H9 (cell line): ENCODE measurements around the gene RICTOR. TPM values are rescaled to one million over a fixed set of nuclear protein-coding genes. Genes with fewer than 3 reads are reported as not detected.

ENCODE experiments used
- DNase-seq: peaks from one replicate; pipeline ENCODE4 v3.0.0-alpha.2; 2017
- H2AFZ ChIP-seq: one replicate; pipeline ENCODE4 v1.6.1; 2013; ENCODE audit warnings: mild to moderate bottlenecking, low read length, control low read depth, moderate library complexity
- H2AK5ac ChIP-seq: 2 replicates; pipeline ENCODE4 v1.6.1; 2013; ENCODE audit warnings: low read length, control low read depth, mixed read lengths; ENCODE audit not compliant: insufficient read length
- H2BK120ac ChIP-seq: one replicate; pipeline ENCODE4 v1.6.1; 2013; ENCODE audit warnings: low read depth, mild to moderate bottlenecking, low read length, control low read depth, inconsistent platforms; ENCODE audit not compliant: poor library complexity, severe bottlenecking
- H2BK12ac ChIP-seq: 2 replicates; pipeline ENCODE4 v1.6.1; 2013; ENCODE audit warnings: low read length, control low read depth, mixed read lengths, low read depth; ENCODE audit not compliant: insufficient read length
- H2BK15ac ChIP-seq: 2 replicates; pipeline ENCODE4 v1.6.1; 2013; ENCODE audit warnings: low read depth, low read length, control low read depth
- H2BK20ac ChIP-seq: one replicate; pipeline ENCODE4 v1.6.1; 2013; ENCODE audit warnings: low read depth, mild to moderate bottlenecking, low read length, control low read depth, inconsistent platforms; ENCODE audit not compliant: poor library complexity, severe bottlenecking
- H2BK5ac ChIP-seq: 2 replicates; pipeline ENCODE4 v1.6.1; 2013; ENCODE audit warnings: low read length, control low read depth, mixed read lengths; ENCODE audit not compliant: insufficient read length
- H3K14ac ChIP-seq: 2 replicates; pipeline ENCODE4 v1.6.1; 2013; ENCODE audit warnings: low read length, control low read depth; ENCODE audit not compliant: insufficient read depth
- H3K18ac ChIP-seq: 2 replicates; pipeline ENCODE4 v1.6.1; 2013; ENCODE audit warnings: low read depth, mild to moderate bottlenecking, mixed read lengths, low read length, control low read depth; ENCODE audit not compliant: insufficient read length
- H3K23ac ChIP-seq: 2 replicates; pipeline ENCODE4 v1.6.1; 2013; ENCODE audit warnings: low read length, control low read depth, mixed read lengths, low read depth; ENCODE audit not compliant: insufficient read length
- H3K23me2 ChIP-seq: 2 replicates; pipeline ENCODE4 v1.6.1; 2013; ENCODE audit warnings: low read depth, mild to moderate bottlenecking, mixed read lengths, low read length, control low read depth; ENCODE audit not compliant: insufficient read length, poor library complexity, severe bottlenecking
- H3K27ac ChIP-seq: 2 replicates; pipeline ENCODE4 v1.5.1; 2013; ENCODE audit warnings: low read length, control low read depth, mixed read lengths, low read depth; ENCODE audit not compliant: insufficient read length
- H3K27me3 ChIP-seq: 2 replicates; pipeline ENCODE4 v1.6.1; 2013; ENCODE audit warnings: low read length, control low read depth, inconsistent platforms; ENCODE audit not compliant: insufficient read depth
- H3K4ac ChIP-seq: 2 replicates; pipeline ENCODE4 v1.6.1; 2013; ENCODE audit warnings: low read depth, mild to moderate bottlenecking, control low read depth, inconsistent platforms, low read length, moderate library complexity
- H3K4me1 ChIP-seq: 2 replicates; pipeline ENCODE4 v1.6.1; 2013; ENCODE audit warnings: low read length, control low read depth, inconsistent platforms; ENCODE audit not compliant: insufficient read depth
- H3K4me2 ChIP-seq: 2 replicates; pipeline ENCODE4 v1.6.1; 2013; ENCODE audit warnings: low read length, control low read depth, mixed read lengths; ENCODE audit not compliant: insufficient read length, insufficient read depth
- H3K56ac ChIP-seq: 2 replicates; pipeline ENCODE4 v1.6.1; 2013; ENCODE audit warnings: low read depth, mild to moderate bottlenecking, mixed read lengths, low read length, control low read depth; ENCODE audit not compliant: insufficient read length
- H3K79me1 ChIP-seq: 2 replicates; pipeline ENCODE4 v1.6.1; 2013; ENCODE audit warnings: low read depth, mild to moderate bottlenecking, moderate library complexity, low read length, control low read depth, inconsistent platforms; ENCODE audit not compliant: insufficient read depth, poor library complexity, severe bottlenecking
- H3K79me2 ChIP-seq: 2 replicates; pipeline ENCODE4 v1.6.1; 2013; ENCODE audit warnings: low read length, control low read depth, inconsistent platforms; ENCODE audit not compliant: insufficient read depth
- H3K9ac ChIP-seq: 2 replicates; pipeline ENCODE4 v1.6.1; 2013; ENCODE audit warnings: low read length, control low read depth, mixed read lengths; ENCODE audit not compliant: insufficient read length; ENCODE audit errors: extremely low read depth
- H3K9me3 ChIP-seq: one replicate; pipeline ENCODE4 v1.6.1; 2013; ENCODE audit warnings: low read depth, low read length, inconsistent platforms; ENCODE audit not compliant: control insufficient read depth
- H3T11ph ChIP-seq: one replicate; pipeline ENCODE4 v1.6.1; 2013; ENCODE audit warnings: mild to moderate bottlenecking, low read length, control low read depth, inconsistent platforms
- H4K20me1 ChIP-seq: one replicate; pipeline ENCODE4 v1.6.1; 2013; ENCODE audit not compliant: control insufficient read depth, insufficient read length, insufficient read depth
- H4K5ac ChIP-seq: 2 replicates; pipeline ENCODE4 v1.6.1; 2013; ENCODE audit warnings: low read depth, mild to moderate bottlenecking, mixed read lengths, low read length, control low read depth; ENCODE audit not compliant: insufficient read length
- H4K8ac ChIP-seq: replicated peaks from 2 replicates; pipeline ENCODE4 v1.6.1; 2013; ENCODE audit warnings: low read length, control low read depth, mixed read lengths, low read depth; ENCODE audit not compliant: insufficient read length
- H4K91ac ChIP-seq: 2 replicates; pipeline ENCODE4 v1.6.1; 2013; ENCODE audit warnings: low read depth, mild to moderate bottlenecking, moderate library complexity, mixed read lengths, low read length, control low read depth; ENCODE audit not compliant: insufficient read length
- H3K27ac Mint-ChIP-seq, 3 experiments: 2 replicates in 2 of 3; 3 replicates in 1 of 3; pipeline ENCODE4 v1.8.0; 2020 to 2021; ENCODE audit warnings: mixed read lengths in 3 of 3, mild to moderate bottlenecking in 1 of 3, moderate library complexity in 1 of 3
- H3K27me3 Mint-ChIP-seq: 2 replicates; pipeline ENCODE4 v1.8.0; 2021; ENCODE audit warnings: low read depth, mild to moderate bottlenecking, moderate library complexity, mixed read lengths
- H3K36me3 Mint-ChIP-seq, 3 experiments: 2 replicates in 2 of 3; 3 replicates in 1 of 3; pipeline ENCODE4 v1.8.0; 2020 to 2021; ENCODE audit warnings: low read depth in 3 of 3, mixed read lengths in 3 of 3; ENCODE audit not compliant: insufficient read depth in 1 of 3
- H3K4me1 Mint-ChIP-seq, 2 experiments: 2 replicates each; pipeline ENCODE4 v1.8.0; 2020; ENCODE audit warnings: mixed read lengths in 2 of 2
- H3K4me3 Mint-ChIP-seq, 2 experiments: 2 replicates in 1 of 2; 3 replicates in 1 of 2; pipeline ENCODE4 v1.8.0; 2020 to 2021; ENCODE audit warnings: mild to moderate bottlenecking in 2 of 2, mixed read lengths in 2 of 2, moderate library complexity in 1 of 2
- H3K9me3 Mint-ChIP-seq, 2 experiments: 2 replicates in 1 of 2; 3 replicates in 1 of 2; pipeline ENCODE4 v1.8.0; 2020; ENCODE audit warnings: mild to moderate bottlenecking in 2 of 2, mixed read lengths in 2 of 2, moderate library complexity in 1 of 2
- whole genome bisulfite sequencing: extraction: QIAGEN DNeasy Blood & Tissue Kit; methylation state at CpG from one replicate; pipeline ENCODE4 v1.1.7; 2013; ENCODE audit warnings: missing lambda C conversion rate, low lambda C conversion rate, mixed read lengths; ENCODE audit not compliant: insufficient read length; ENCODE audit errors: extremely low coverage; 5-methylcytosine and 5-hydroxymethylcytosine counted together
- total RNA-seq: library from RNA; stranded (reverse); gene quantifications from 2 replicates; pipeline ENCODE4 v1.2.1, GENCODE V29; 2021
- TF ChIP-seq, protein P1 (sequence below): fragments of 200-600 bp; sonication (generic); conservative IDR thresholded peaks from 3 replicates; pipeline ENCODE4 v1.8.0; 2021; ENCODE audit warnings: antibody characterized with exemption, mild to moderate bottlenecking

The RICTOR gene
- total RNA-seq, 1 experiment from 2014 or later: 20.9 TPM

DNA sequence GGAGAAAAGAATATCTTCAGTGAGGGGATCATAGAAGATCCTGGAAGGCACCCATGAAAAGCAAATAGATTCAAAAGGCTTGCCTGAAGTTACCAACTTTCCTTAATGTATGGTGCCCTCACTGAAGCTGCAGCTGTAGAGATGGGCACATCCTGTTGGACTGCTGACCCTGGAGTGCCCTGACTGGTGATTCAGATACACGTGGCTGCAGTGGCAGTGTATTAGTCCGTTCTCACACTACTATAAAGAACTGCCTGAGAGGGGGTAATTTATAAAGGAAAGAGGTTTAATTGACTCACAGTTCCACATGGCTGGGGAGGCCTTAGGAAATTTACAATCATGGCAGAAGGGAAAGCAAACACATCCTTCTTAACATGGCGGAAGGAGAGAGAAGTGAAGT lies 148.1 kb downstream of the RICTOR start:
- H2BK5ac ChIP-seq: no peak overlapping the region

More for the DNA sequence above, 148.1 kb downstream of the RICTOR start:
- no peak overlapping the region for H3K4me2 ChIP-seq
- TF ChIP-seq, protein P1, sequence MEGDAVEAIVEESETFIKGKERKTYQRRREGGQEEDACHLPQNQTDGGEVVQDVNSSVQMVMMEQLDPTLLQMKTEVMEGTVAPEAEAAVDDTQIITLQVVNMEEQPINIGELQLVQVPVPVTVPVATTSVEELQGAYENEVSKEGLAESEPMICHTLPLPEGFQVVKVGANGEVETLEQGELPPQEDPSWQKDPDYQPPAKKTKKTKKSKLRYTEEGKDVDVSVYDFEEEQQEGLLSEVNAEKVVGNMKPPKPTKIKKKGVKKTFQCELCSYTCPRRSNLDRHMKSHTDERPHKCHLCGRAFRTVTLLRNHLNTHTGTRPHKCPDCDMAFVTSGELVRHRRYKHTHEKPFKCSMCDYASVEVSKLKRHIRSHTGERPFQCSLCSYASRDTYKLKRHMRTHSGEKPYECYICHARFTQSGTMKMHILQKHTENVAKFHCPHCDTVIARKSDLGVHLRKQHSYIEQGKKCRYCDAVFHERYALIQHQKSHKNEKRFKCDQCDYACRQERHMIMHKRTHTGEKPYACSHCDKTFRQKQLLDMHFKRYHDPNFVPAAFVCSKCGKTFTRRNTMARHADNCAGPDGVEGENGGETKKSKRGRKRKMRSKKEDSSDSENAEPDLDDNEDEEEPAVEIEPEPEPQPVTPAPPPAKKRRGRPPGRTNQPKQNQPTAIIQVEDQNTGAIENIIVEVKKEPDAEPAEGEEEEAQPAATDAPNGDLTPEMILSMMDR: no peak
- no peak overlapping the region for H2BK20ac ChIP-seq
- no peak overlapping the region for H3K27ac Mint-ChIP-seq
- no peak overlapping the region for H3K23ac ChIP-seq
- no peak overlapping the region for H2BK120ac ChIP-seq
- no peak overlapping the region for H2BK12ac ChIP-seq
- no CpG with 5 or more reads among the region's 3 CpGs for WGBS
- no peak overlapping the region for H3T11ph ChIP-seq
- H4K91ac ChIP-seq: no peak overlapping the region
- no peak overlapping the region for H4K8ac ChIP-seq
- H3K36me3 Mint-ChIP-seq: peaks cover 2 to 9% (median 3%) of the 10 kb centered on the region in 3 experiments; a peak in 5 of 7 replicates
- H3K27me3 ChIP-seq: no peaks in the 10 kb centered on the region
- no peaks in the 10 kb centered on the region for H3K79me2 ChIP-seq
- no peak overlapping the region for H3K18ac ChIP-seq
- no peaks in the 10 kb centered on the region for H4K20me1 ChIP-seq
- no peak overlapping the region for H3K27ac ChIP-seq
- no peak overlapping the region for H2AK5ac ChIP-seq
- no peak for DNase-seq
- no peaks in the 10 kb centered on the region for H3K4me1 ChIP-seq
- no peak overlapping the region for H4K5ac ChIP-seq
- no peaks in the 10 kb centered on the region for H3K79me1 ChIP-seq
- no peak overlapping the region for H3K4me3 Mint-ChIP-seq
- no peaks in the 10 kb centered on the region for H3K27me3 Mint-ChIP-seq
- no peak overlapping the region for H3K14ac ChIP-seq
- no peak overlapping the region for H3K4ac ChIP-seq
- H3K9ac ChIP-seq: no peak overlapping the region
- no peak overlapping the region for H3K56ac ChIP-seq
- peaks cover 5% of the 10 kb centered on the region in 2 experiments; a peak in 3 of 5 replicates for H3K9me3 Mint-ChIP-seq
- no peaks in the 10 kb centered on the region for H3K9me3 ChIP-seq
- H2AFZ ChIP-seq: no peak overlapping the region
- H2BK15ac ChIP-seq: no peak overlapping the region
- H3K4me1 Mint-ChIP-seq: peaks cover 15 to 21% of the 10 kb centered on the region in 2 experiments
- no peaks in the 10 kb centered on the region for H3K23me2 ChIP-seq
